ENCODE data around the gene GP9.
A peak's percentile ranks its signal among the peaks of the same experiment; 100 is the strongest.

GP9 gene

GRCh38 chr3:129060276-129061022, at the start of gene GP9:
GP9 (plus strand) TSS chr3:129060779; CDS start chr3:129061740, 961 bp downstream.
- no peak for DNase-seq

GRCh38 chr3:129013491-129013891, 47.1 kb upstream of the GP9 start:
- DNase-seq = no peak

GRCh38 chr3:129014148-129014547, 46.4 kb upstream of the GP9 start:
- no peak for DNase-seq

- no peak for DNase-seq
These were observed 45.7 kb upstream of the GP9 start for GRCh38 chr3:129014793-129015345.

- peak in 1 of 2 donors; percentile 34 for DNase-seq
These were observed 45.0 kb upstream of the GP9 start for GRCh38 chr3:129015388-129016105.

- peak; percentile 44 to 64 for DNase-seq
These were observed 44.2 kb upstream of the GP9 start for GRCh38 chr3:129016356-129016719.

GRCh38 chr3:129016720-129017483, 43.7 kb upstream of the GP9 start:
- no peak for DNase-seq

GRCh38 chr3:129017484-129017899, 43.1 kb upstream of the GP9 start:
- no peak for DNase-seq

- DNase-seq = no peak
These were observed 42.3 kb upstream of the GP9 start for GRCh38 chr3:129018271-129018670.

GRCh38 chr3:129018751-129019150, 41.8 kb upstream of the GP9 start:
- no peak for DNase-seq

GRCh38 chr3:129019266-129019665, 41.3 kb upstream of the GP9 start:
- no peak for DNase-seq

- no peak for DNase-seq
These were observed 39.9 kb upstream of the GP9 start for GRCh38 chr3:129020691-129021090.

- DNase-seq = no peak
These were observed 39.4 kb upstream of the GP9 start for GRCh38 chr3:129021140-129021551.

GRCh38 chr3:129022114-129023007, 38.2 kb upstream of the GP9 start:
- no peak for DNase-seq

- no peak for DNase-seq
These were observed 37.6 kb upstream of the GP9 start for GRCh38 chr3:129023008-129023358.

- no peak for DNase-seq
These were observed 36.7 kb upstream of the GP9 start for GRCh38 chr3:129023909-129024308.

GRCh38 chr3:129025108-129025507, 35.5 kb upstream of the GP9 start:
- no peak for DNase-seq

GRCh38 chr3:129025691-129026435, 34.7 kb upstream of the GP9 start:
- DNase-seq = no peak

GRCh38 chr3:129026728-129027543, 33.6 kb upstream of the GP9 start:
- peak; percentile 82 to 88 for DNase-seq

- DNase-seq = no peak
These were observed 33.1 kb upstream of the GP9 start for GRCh38 chr3:129027544-129027880.

GRCh38 chr3:129028866-129029265, 31.7 kb upstream of the GP9 start:
- no peak for DNase-seq
